Activated CD8-positive, alpha-beta memory T cell treated with anti-CD3 and anti-CD28 coated beads for 4 hours (primary cell): ENCODE measurements around the gene NOSTRIN.
"Not testable (repeated sequence)": the region's sequence is repeated elsewhere in the genome, so short reads cannot be mapped to it uniquely, and the experiment has no call there.

Experiments used
- DNase-seq, 2 donors: peaks; one replicate each; pipeline ENCODE4 v3.0.0-alpha.2; 2020; ENCODE audit warnings: low read depth in 2 of 2

Gene NOSTRIN

GRCh38 chr2:168819050-168819715, 16.7 kb downstream of the NOSTRIN start:
- no peak for DNase-seq

GRCh38 chr2:168819829-168820489, 17.5 kb downstream of the NOSTRIN start:
- no peak for DNase-seq

- no peak for DNase-seq
These were observed 19.1 kb downstream of the NOSTRIN start for GRCh38 chr2:168821577-168821976.

GRCh38 chr2:168821992-168822391, 19.6 kb downstream of the NOSTRIN start:
- no peak for DNase-seq

- DNase-seq, result no peak
These were observed 22.7 kb downstream of the NOSTRIN start for GRCh38 chr2:168825126-168825525.

GRCh38 chr2:168830958-168831357, 28.5 kb downstream of the NOSTRIN start:
- DNase-seq, result no peak

- no peak for DNase-seq
These were observed 29.2 kb downstream of the NOSTRIN start for GRCh38 chr2:168831662-168832061.

- no peak for DNase-seq
These were observed 33.5 kb downstream of the NOSTRIN start for GRCh38 chr2:168835969-168836368.

GRCh38 chr2:168841445-168841844, 39.0 kb downstream of the NOSTRIN start:
- DNase-seq, result no peak

GRCh38 chr2:168843253-168843652, 40.8 kb downstream of the NOSTRIN start:
- DNase-seq, result no peak

GRCh38 chr2:168848225-168848624, 45.8 kb downstream of the NOSTRIN start:
- DNase-seq, result no peak

- DNase-seq, result no peak
These were observed 47.2 kb downstream of the NOSTRIN start for GRCh38 chr2:168849610-168850009.

- no peak for DNase-seq
These were observed 48.4 kb downstream of the NOSTRIN start for GRCh38 chr2:168850846-168851245.

- DNase-seq, result no peak
These were observed 49.4 kb downstream of the NOSTRIN start for GRCh38 chr2:168851674-168852320.

GRCh38 chr2:168852481-168852880, 50.0 kb downstream of the NOSTRIN start:
- no peak for DNase-seq

GRCh38 chr2:168853471-168853870, 51.0 kb downstream of the NOSTRIN start:
- no peak for DNase-seq

GRCh38 chr2:168854651-168855050, 52.2 kb downstream of the NOSTRIN start:
- no peak for DNase-seq

- no peak for DNase-seq
These were observed 53.2 kb downstream of the NOSTRIN start for GRCh38 chr2:168855601-168856000.

GRCh38 chr2:168858146-168858545, 55.7 kb downstream of the NOSTRIN start:
- DNase-seq, result no peak

GRCh38 chr2:168867164-168867563, 64.7 kb downstream of the NOSTRIN start:
- not testable (repeated sequence) for DNase-seq

- not testable (repeated sequence) for DNase-seq
These were observed 67.9 kb downstream of the NOSTRIN start for GRCh38 chr2:168870369-168870768.

- DNase-seq, result not testable (repeated sequence)
These were observed 68.4 kb downstream of the NOSTRIN start for GRCh38 chr2:168870824-168871223.
